GM21529 (cell line): ENCODE data around the gene CHST11.
"Not testable (repeated sequence)": the region's sequence is repeated elsewhere in the genome, so short reads cannot be mapped to it uniquely, and the experiment has no call there.

Experiments used
- ATAC-seq: cut with Tn5 transposase; IDR thresholded peaks from one replicate; pipeline ENCODE4 v1.9.1; 2021; ENCODE audit not compliant: unreplicated experiment

The CHST11 gene

GRCh38 chr12:104779134-104779533 is 322.4 kb downstream of the CHST11 start:
- no peak for ATAC-seq

GRCh38 chr12:104782296-104782695 is 325.5 kb downstream of the CHST11 start:
- ATAC-seq, result no peak

- no peak for ATAC-seq
Observed at GRCh38 chr12:104784592-104784991, 327.8 kb downstream of the CHST11 start.

- no peak for ATAC-seq
Observed at GRCh38 chr12:104785886-104786285, 329.1 kb downstream of the CHST11 start.

GRCh38 chr12:104786352-104786751 is 329.6 kb downstream of the CHST11 start:
- ATAC-seq, result no peak

GRCh38 chr12:104788840-104789271 is 332.1 kb downstream of the CHST11 start:
- no peak for ATAC-seq

GRCh38 chr12:104790296-104791125 is 333.8 kb downstream of the CHST11 start:
- no peak for ATAC-seq

GRCh38 chr12:104792570-104792969 is 335.8 kb downstream of the CHST11 start:
- no peak for ATAC-seq

GRCh38 chr12:104793285-104793684 is 336.5 kb downstream of the CHST11 start:
- ATAC-seq, result no peak

GRCh38 chr12:104793968-104794367 is 337.2 kb downstream of the CHST11 start:
- ATAC-seq, result no peak

GRCh38 chr12:104796475-104796862 is 339.7 kb downstream of the CHST11 start:
- no peak for ATAC-seq

- no peak for ATAC-seq
Observed at GRCh38 chr12:104799458-104799857, 342.7 kb downstream of the CHST11 start.

GRCh38 chr12:104801005-104801404 is 344.3 kb downstream of the CHST11 start:
- ATAC-seq, result no peak

GRCh38 chr12:104801427-104801826 is 344.7 kb downstream of the CHST11 start:
- no peak for ATAC-seq

GRCh38 chr12:104802208-104802607 is 345.5 kb downstream of the CHST11 start:
- ATAC-seq, result no peak

- no peak for ATAC-seq
Observed at GRCh38 chr12:104805186-104805585, 348.4 kb downstream of the CHST11 start.

- ATAC-seq, result not testable (repeated sequence)
Observed at GRCh38 chr12:104806194-104806593, 349.4 kb downstream of the CHST11 start.

- no peak for ATAC-seq
Observed at GRCh38 chr12:104809251-104809650, 352.5 kb downstream of the CHST11 start.

GRCh38 chr12:104809706-104810385 is 353.1 kb downstream of the CHST11 start:
- ATAC-seq, result no peak
